ENCODE measurements around the gene KPNA1. TPM values are rescaled to one million over a fixed set of nuclear protein-coding genes. Genes with fewer than 3 reads are reported as not detected.
"Not testable (repeated sequence)": the region's sequence is repeated elsewhere in the genome, so short reads cannot be mapped to it uniquely, and the experiment has no call there.

The KPNA1 gene
- polyA plus RNA-seq, 4 donors: 10.5 to 33.0 (median 11.9) TPM

DNA sequence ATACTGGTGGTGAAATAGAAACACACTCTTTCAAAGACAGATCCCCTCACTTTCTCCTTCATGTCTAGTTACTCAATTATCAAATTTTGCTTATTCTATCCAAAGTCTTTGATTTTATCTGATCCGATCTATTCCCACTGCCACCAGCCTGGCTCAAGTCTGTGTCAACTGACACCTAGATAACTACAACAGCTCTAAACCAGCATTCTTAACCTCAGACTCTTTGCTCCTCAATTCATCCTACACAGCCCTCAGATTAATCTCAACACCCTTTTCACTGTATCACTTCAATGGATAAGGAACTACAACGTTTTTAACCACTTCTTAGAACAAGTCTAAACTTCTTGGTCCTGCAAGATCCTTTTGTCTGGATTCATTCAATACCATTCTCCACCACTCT lies 9.1 kb downstream of the KPNA1 start:
- Histone ChIP-seq H3K4me3 (ENCODE audit: low read depth in 1 of 3, low read length in 3 of 3) (no peak overlapping the region), H3K27ac (ENCODE audit: low read depth in 1 of 3, low read length in 2 of 3) (no peak overlapping the region), H3K27me3 (ENCODE audit: control insufficient read depth in 3 of 3, insufficient read depth in 3 of 3, low read length in 3 of 3) (no peaks in the 10 kb centered on the region), H3K9me3 (ENCODE audit: control insufficient read depth in 2 of 2, insufficient read depth in 1 of 2, low read depth in 1 of 2, low read length in 1 of 2) (no peaks in the 10 kb centered on the region), H3K4me1 (ENCODE audit: control insufficient read depth in 3 of 3, insufficient read depth in 2 of 3, low read depth in 1 of 3, low read length in 2 of 3) (no peaks in the 10 kb centered on the region), H3K36me3 (ENCODE audit: control insufficient read depth in 3 of 3, insufficient read depth in 2 of 3, low read depth in 1 of 3, low read length in 3 of 3) (no peaks in the 10 kb centered on the region)
- DNase-seq (no peak), FAIRE-seq (no peak)
- 64 to 73% (median 65%) methylated on average over 2 of the region's 2 CpGs for WGBS, 3 donors

- no peak overlapping the region for H3K4me3 ChIP-seq (ENCODE audit: low read depth in 1 of 3, low read length in 3 of 3)
- H3K4me1 ChIP-seq (ENCODE audit: control insufficient read depth in 3 of 3, insufficient read depth in 2 of 3, low read depth in 1 of 3, low read length in 2 of 3): no peaks in the 10 kb centered on the region
- FAIRE-seq (no peak), DNase-seq (no peak)
- no peaks in the 10 kb centered on the region for H3K9me3 ChIP-seq (ENCODE audit: control insufficient read depth in 2 of 2, insufficient read depth in 1 of 2, low read depth in 1 of 2, low read length in 1 of 2)
- no peak overlapping the region for H3K27ac ChIP-seq (ENCODE audit: low read depth in 1 of 3, low read length in 2 of 3)
- 74 to 98% (median 78%) methylated on average over 2 of the region's 2 CpGs for WGBS, 3 donors
- no peaks in the 10 kb centered on the region for H3K27me3 ChIP-seq (ENCODE audit: control insufficient read depth in 3 of 3, insufficient read depth in 3 of 3, low read length in 3 of 3)
- no peaks in the 10 kb centered on the region for H3K36me3 ChIP-seq (ENCODE audit: control insufficient read depth in 3 of 3, insufficient read depth in 2 of 3, low read depth in 1 of 3, low read length in 3 of 3)
Measured at GRCh38 chr3:122502941-122503340, 11.8 kb downstream of the KPNA1 start.

- Histone ChIP-seq H3K4me1 (ENCODE audit: control insufficient read depth in 3 of 3, insufficient read depth in 2 of 3, low read depth in 1 of 3, low read length in 2 of 3) (no peaks in the 10 kb centered on the region), H3K4me3 (ENCODE audit: low read depth in 1 of 3, low read length in 3 of 3) (no peak overlapping the region), H3K36me3 (ENCODE audit: control insufficient read depth in 3 of 3, insufficient read depth in 2 of 3, low read depth in 1 of 3, low read length in 3 of 3) (no peaks in the 10 kb centered on the region), H3K27me3 (ENCODE audit: control insufficient read depth in 3 of 3, insufficient read depth in 3 of 3, low read length in 3 of 3) (no peaks in the 10 kb centered on the region), H3K9me3 (ENCODE audit: control insufficient read depth in 2 of 2, insufficient read depth in 1 of 2, low read depth in 1 of 2, low read length in 1 of 2) (no peaks in the 10 kb centered on the region), H3K27ac (ENCODE audit: low read depth in 1 of 3, low read length in 2 of 3) (no peak overlapping the region)
- DNase-seq (no peak), FAIRE-seq (no peak)
- WGBS, 3 donors: 58 to 71% (median 65%) methylated on average over 2 of the region's 2 CpGs
Measured at GRCh38 chr3:122502139-122502538, 12.6 kb downstream of the KPNA1 start.

DNA sequence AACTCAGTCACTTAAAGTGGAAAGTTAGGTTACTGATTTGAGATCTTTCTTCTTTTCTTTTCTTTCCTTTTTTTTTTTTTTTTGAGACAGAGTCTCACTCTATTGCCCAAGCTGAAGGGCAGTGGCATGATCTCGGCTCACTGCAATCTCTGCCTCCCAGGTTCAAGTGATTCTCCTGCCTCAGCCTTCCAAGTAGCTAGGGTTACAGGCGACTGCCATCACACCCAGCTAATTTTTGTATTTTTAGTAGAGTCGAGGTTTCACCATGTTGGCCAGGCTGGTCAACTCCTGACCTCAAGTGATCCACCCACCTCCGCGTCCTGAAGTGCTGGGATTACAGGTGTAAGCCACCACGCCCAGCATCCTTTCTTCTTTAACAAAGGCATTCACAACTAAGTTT lies 13.8 kb downstream of the KPNA1 start:
- FAIRE-seq; H3K27me3 ChIP-seq (ENCODE audit: control insufficient read depth in 3 of 3, insufficient read depth in 3 of 3, low read length in 3 of 3); DNase-seq; H3K4me3 ChIP-seq (ENCODE audit: low read depth in 1 of 3, low read length in 3 of 3); H3K36me3 ChIP-seq (ENCODE audit: control insufficient read depth in 3 of 3, insufficient read depth in 2 of 3, low read depth in 1 of 3, low read length in 3 of 3); H3K9me3 ChIP-seq (ENCODE audit: control insufficient read depth in 2 of 2, insufficient read depth in 1 of 2, low read depth in 1 of 2, low read length in 1 of 2); H3K27ac ChIP-seq (ENCODE audit: low read depth in 1 of 3, low read length in 2 of 3); H3K4me1 ChIP-seq (ENCODE audit: control insufficient read depth in 3 of 3, insufficient read depth in 2 of 3, low read depth in 1 of 3, low read length in 2 of 3): not testable (repeated sequence)
- 84 to 89% (median 86%) methylated on average over 6 of the region's 6 CpGs for WGBS, 3 donors

DNA sequence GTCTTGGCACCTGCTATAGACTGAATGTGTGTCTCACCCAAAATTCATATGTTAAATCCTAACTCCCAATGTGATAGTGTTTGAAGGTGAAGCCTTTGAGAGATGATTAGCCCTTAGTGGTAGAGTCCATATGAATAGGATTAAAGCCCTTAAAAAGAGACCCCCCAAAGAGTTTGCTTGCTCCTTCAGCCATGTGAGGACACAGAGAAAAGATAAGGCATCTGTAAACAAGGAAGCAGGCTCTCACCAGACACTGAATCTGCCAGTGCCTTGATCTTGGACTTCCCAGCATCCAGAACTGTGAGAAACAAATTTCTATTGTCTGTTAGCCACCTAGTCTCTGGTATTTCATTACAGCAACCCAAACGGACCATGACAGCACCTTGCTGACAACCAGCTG lies 16.6 kb downstream of the KPNA1 start:
- WGBS, 3 donors: 69 to 92% (median 80%) methylated on average over 1 of the region's 1 CpG
- DNase-seq: no peak

DNA sequence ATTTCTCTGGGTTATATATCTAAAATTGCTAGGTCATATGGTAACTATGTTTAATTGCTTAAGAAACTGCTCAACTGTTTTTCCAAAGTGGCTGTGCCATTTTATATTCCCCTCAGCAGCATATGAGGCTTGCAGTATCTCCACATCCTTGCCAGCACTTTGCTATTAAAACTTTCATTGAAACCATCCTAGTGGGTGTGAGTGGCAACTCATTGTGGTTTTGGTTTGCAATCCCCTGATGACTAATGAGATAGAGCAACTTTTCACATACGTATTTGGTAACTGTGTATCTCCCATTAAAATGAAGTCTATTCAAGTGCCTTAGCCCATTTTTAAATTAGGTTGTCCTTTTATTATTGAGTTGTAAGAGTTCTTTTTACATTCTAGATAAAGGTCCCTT lies 17.3 kb downstream of the KPNA1 start:
- Histone ChIP-seq H3K27ac (ENCODE audit: low read depth in 1 of 3, low read length in 2 of 3) (no peak overlapping the region), H3K4me3 (ENCODE audit: low read depth in 1 of 3, low read length in 3 of 3) (no peak overlapping the region), H3K27me3 (ENCODE audit: control insufficient read depth in 3 of 3, insufficient read depth in 3 of 3, low read length in 3 of 3) (no peaks in the 10 kb centered on the region), H3K9me3 (ENCODE audit: control insufficient read depth in 2 of 2, insufficient read depth in 1 of 2, low read depth in 1 of 2, low read length in 1 of 2) (no peaks in the 10 kb centered on the region), H3K36me3 (ENCODE audit: control insufficient read depth in 3 of 3, insufficient read depth in 2 of 3, low read depth in 1 of 3, low read length in 3 of 3) (peaks cover 4 to 7% (median 7%) of the 10 kb centered on the region in 3 donors), H3K4me1 (ENCODE audit: control insufficient read depth in 3 of 3, insufficient read depth in 2 of 3, low read depth in 1 of 3, low read length in 2 of 3) (no peaks in the 10 kb centered on the region)
- no peak for DNase-seq
- 63 to 73% (median 70%) methylated on average over 1 of the region's 1 CpG for WGBS, 3 donors
- FAIRE-seq: no peak

More for the DNA sequence above, 16.6 kb downstream of the KPNA1 start:
- no peaks in the 10 kb centered on the region for H3K27me3 ChIP-seq (ENCODE audit: control insufficient read depth in 3 of 3, insufficient read depth in 3 of 3, low read length in 3 of 3)
- FAIRE-seq: no peak
- peaks cover 4 to 7% (median 5%) of the 10 kb centered on the region in 3 donors for H3K36me3 ChIP-seq (ENCODE audit: control insufficient read depth in 3 of 3, insufficient read depth in 2 of 3, low read depth in 1 of 3, low read length in 3 of 3)
- no peak overlapping the region for H3K27ac ChIP-seq (ENCODE audit: low read depth in 1 of 3, low read length in 2 of 3)
- no peak overlapping the region for H3K4me3 ChIP-seq (ENCODE audit: low read depth in 1 of 3, low read length in 3 of 3)
- H3K4me1 ChIP-seq (ENCODE audit: control insufficient read depth in 3 of 3, insufficient read depth in 2 of 3, low read depth in 1 of 3, low read length in 2 of 3): no peaks in the 10 kb centered on the region
- no peaks in the 10 kb centered on the region for H3K9me3 ChIP-seq (ENCODE audit: control insufficient read depth in 2 of 2, insufficient read depth in 1 of 2, low read depth in 1 of 2, low read length in 1 of 2)

- no peak overlapping the region for H3K27ac ChIP-seq (ENCODE audit: low read depth in 1 of 3, low read length in 2 of 3)
- H3K4me1 ChIP-seq (ENCODE audit: control insufficient read depth in 3 of 3, insufficient read depth in 2 of 3, low read depth in 1 of 3, low read length in 2 of 3): no peaks in the 10 kb centered on the region
- DNase-seq (no peak), FAIRE-seq (no peak)
- H3K27me3 ChIP-seq (ENCODE audit: control insufficient read depth in 3 of 3, insufficient read depth in 3 of 3, low read length in 3 of 3): no peaks in the 10 kb centered on the region
- peaks cover 4 to 7% (median 7%) of the 10 kb centered on the region in 3 donors for H3K36me3 ChIP-seq (ENCODE audit: control insufficient read depth in 3 of 3, insufficient read depth in 2 of 3, low read depth in 1 of 3, low read length in 3 of 3)
- WGBS, 3 donors: 86 to 90% (median 86%) methylated on average over 2 of the region's 2 CpGs
- no peaks in the 10 kb centered on the region for H3K9me3 ChIP-seq (ENCODE audit: control insufficient read depth in 2 of 2, insufficient read depth in 1 of 2, low read depth in 1 of 2, low read length in 1 of 2)
- no peak overlapping the region for H3K4me3 ChIP-seq (ENCODE audit: low read depth in 1 of 3, low read length in 3 of 3)
Measured at GRCh38 chr3:122496508-122496907, 18.2 kb downstream of the KPNA1 start.

- Histone ChIP-seq H3K4me1 (ENCODE audit: control insufficient read depth in 3 of 3, insufficient read depth in 2 of 3, low read depth in 1 of 3, low read length in 2 of 3) (no peaks in the 10 kb centered on the region), H3K36me3 (ENCODE audit: control insufficient read depth in 3 of 3, insufficient read depth in 2 of 3, low read depth in 1 of 3, low read length in 3 of 3) (peaks cover 4 to 7% (median 7%) of the 10 kb centered on the region in 3 donors), H3K9me3 (ENCODE audit: control insufficient read depth in 2 of 2, insufficient read depth in 1 of 2, low read depth in 1 of 2, low read length in 1 of 2) (no peaks in the 10 kb centered on the region), H3K4me3 (ENCODE audit: low read depth in 1 of 3, low read length in 3 of 3) (no peak overlapping the region), H3K27me3 (ENCODE audit: control insufficient read depth in 3 of 3, insufficient read depth in 3 of 3, low read length in 3 of 3) (no peaks in the 10 kb centered on the region), H3K27ac (ENCODE audit: low read depth in 1 of 3, low read length in 2 of 3) (no peak overlapping the region)
- DNase-seq: no peak
- no peak for FAIRE-seq
- WGBS, 3 donors: 92 to 97% (median 94%) methylated on average over 3 of the region's 3 CpGs
Measured at GRCh38 chr3:122493296-122493695, 21.4 kb downstream of the KPNA1 start.

DNA sequence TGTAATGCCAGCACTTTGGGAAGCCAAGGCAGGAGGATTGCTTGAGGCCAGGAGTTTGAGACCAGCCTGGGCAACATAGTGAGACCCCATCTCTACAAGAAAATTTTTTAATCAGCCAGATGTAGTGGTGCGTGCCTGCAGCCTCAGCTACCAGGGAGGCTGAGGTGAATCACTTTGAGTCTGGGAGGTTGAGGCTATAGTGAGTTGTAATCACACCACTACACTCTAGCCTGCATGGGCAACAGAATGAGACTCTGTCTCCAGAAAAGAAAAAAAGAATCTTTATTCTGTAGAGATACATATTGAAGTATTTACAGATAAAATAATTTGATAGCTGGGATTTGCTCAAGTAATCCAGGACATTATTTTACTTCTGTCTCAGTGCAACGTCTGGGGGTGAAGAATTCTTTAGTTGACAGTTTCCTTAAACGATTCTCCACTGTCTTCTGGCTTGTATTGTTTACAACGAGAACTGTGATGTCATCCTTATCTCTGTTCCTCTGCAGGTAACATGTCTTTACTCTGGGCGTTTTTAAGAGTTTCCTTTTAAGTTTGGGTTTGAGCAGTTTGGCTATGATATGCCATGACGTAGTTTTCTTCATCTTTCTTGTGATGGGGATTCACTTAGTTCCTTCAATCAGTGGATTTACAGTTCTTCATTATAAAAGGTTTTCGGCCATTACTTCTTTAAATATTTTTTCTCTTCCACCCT lies 26.3 kb downstream of the KPNA1 start:
- H3K36me3 ChIP-seq (ENCODE audit: control insufficient read depth in 3 of 3, insufficient read depth in 2 of 3, low read depth in 1 of 3, low read length in 3 of 3): peaks cover 0 to 6% (median 4%) of the 10 kb centered on the region in 3 donors
- FAIRE-seq (no peak), DNase-seq (no peak)
- H3K27ac ChIP-seq (ENCODE audit: low read depth in 1 of 3, low read length in 2 of 3): no peak overlapping the region
- H3K4me3 ChIP-seq (ENCODE audit: low read depth in 1 of 3, low read length in 3 of 3): no peak overlapping the region
- H3K9me3 ChIP-seq (ENCODE audit: control insufficient read depth in 2 of 2, insufficient read depth in 1 of 2, low read depth in 1 of 2, low read length in 1 of 2): no peaks in the 10 kb centered on the region
- no peaks in the 10 kb centered on the region for H3K27me3 ChIP-seq (ENCODE audit: control insufficient read depth in 3 of 3, insufficient read depth in 3 of 3, low read length in 3 of 3)
- 70 to 75% (median 73%) methylated on average over 7 of the region's 7 CpGs for WGBS, 3 donors
- no peaks in the 10 kb centered on the region for H3K4me1 ChIP-seq (ENCODE audit: control insufficient read depth in 3 of 3, insufficient read depth in 2 of 3, low read depth in 1 of 3, low read length in 2 of 3)

All from small intestine (tissue), 7 donors.